ENCODE results near the gene GPATCH2L.

DNA sequence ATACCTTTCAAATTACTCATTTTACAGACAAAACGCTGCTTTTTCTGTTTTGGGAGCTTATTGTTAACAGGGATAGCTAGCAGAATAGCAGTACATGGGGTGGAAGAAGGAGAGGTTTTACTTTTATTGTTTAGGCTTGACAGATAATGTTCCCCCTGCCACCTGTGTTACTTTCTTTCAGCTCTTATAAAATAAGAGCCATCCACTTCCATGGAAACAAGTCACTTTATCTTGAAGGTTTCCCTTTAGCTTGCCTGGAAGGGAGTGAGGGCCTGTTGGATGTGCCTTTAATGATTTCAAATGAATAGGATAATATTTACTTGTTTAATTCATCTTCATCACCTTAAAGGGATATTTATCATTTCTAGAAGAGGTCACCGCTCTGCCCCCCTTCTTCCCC lies 23.3 kb downstream of the GPATCH2L start:
- TF ChIP-seq, protein P1, sequence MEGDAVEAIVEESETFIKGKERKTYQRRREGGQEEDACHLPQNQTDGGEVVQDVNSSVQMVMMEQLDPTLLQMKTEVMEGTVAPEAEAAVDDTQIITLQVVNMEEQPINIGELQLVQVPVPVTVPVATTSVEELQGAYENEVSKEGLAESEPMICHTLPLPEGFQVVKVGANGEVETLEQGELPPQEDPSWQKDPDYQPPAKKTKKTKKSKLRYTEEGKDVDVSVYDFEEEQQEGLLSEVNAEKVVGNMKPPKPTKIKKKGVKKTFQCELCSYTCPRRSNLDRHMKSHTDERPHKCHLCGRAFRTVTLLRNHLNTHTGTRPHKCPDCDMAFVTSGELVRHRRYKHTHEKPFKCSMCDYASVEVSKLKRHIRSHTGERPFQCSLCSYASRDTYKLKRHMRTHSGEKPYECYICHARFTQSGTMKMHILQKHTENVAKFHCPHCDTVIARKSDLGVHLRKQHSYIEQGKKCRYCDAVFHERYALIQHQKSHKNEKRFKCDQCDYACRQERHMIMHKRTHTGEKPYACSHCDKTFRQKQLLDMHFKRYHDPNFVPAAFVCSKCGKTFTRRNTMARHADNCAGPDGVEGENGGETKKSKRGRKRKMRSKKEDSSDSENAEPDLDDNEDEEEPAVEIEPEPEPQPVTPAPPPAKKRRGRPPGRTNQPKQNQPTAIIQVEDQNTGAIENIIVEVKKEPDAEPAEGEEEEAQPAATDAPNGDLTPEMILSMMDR (IDR thresholded peaks at IDR 0.05), result no peak
- no peak for TF ChIP-seq ZFX (IDR thresholded peaks at IDR 0.05; ENCODE audit: borderline replicate concordance)
